ENCODE results near the gene GABPB2.

GRCh38 chr1:151158751-151159251 lies 88.2 kb downstream of the GABPB2 start:
- TF ChIP-seq CTCF (CRISPR knock-in tag; IDR thresholded peaks at IDR 0.05) (no peak), ZBTB38 (CRISPR knock-in tag; IDR thresholded peaks at IDR 0.05) (no peak), MLLT10 (CRISPR knock-in tag; IDR thresholded peaks at IDR 0.05) (no peak), RNF2 (conservative IDR thresholded peaks at IDR 0.05; ENCODE audit: low read depth) (no peak), ZZZ3 (CRISPR knock-in tag; IDR thresholded peaks at IDR 0.05; ENCODE audit: borderline replicate concordance) (no peak), EZH2 (conservative IDR thresholded peaks at IDR 0.05; ENCODE audit: low read depth, low read length) (no peak), ZFX (CRISPR knock-in tag; IDR thresholded peaks at IDR 0.05; ENCODE audit: low read depth) (no peak)
- TF ChIP-seq, protein P1, sequence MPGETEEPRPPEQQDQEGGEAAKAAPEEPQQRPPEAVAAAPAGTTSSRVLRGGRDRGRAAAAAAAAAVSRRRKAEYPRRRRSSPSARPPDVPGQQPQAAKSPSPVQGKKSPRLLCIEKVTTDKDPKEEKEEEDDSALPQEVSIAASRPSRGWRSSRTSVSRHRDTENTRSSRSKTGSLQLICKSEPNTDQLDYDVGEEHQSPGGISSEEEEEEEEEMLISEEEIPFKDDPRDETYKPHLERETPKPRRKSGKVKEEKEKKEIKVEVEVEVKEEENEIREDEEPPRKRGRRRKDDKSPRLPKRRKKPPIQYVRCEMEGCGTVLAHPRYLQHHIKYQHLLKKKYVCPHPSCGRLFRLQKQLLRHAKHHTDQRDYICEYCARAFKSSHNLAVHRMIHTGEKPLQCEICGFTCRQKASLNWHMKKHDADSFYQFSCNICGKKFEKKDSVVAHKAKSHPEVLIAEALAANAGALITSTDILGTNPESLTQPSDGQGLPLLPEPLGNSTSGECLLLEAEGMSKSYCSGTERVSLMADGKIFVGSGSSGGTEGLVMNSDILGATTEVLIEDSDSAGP (CRISPR knock-in tag; IDR thresholded peaks at IDR 0.05; ENCODE audit: borderline replicate concordance), result no peak
